ENCODE measurements around the gene SUMF2.
"Not testable (repeated sequence)": the region's sequence is repeated elsewhere in the genome, so short reads cannot be mapped to it uniquely, and the experiment has no call there.

The SUMF2 gene

GRCh38 chr7:56063882-56064625 is at the start of gene SUMF2:
SUMF2 (plus strand) TSS chr7:56064286; CDS start chr7:56064312, 26 bp downstream.
- peak; percentile 89 for DNase-seq

GRCh38 chr7:56017015-56017414 is 47.1 kb upstream of the SUMF2 start:
- DNase-seq = not testable (repeated sequence)

GRCh38 chr7:56019501-56019900 is 44.6 kb upstream of the SUMF2 start:
- no peak for DNase-seq

- no peak for DNase-seq
Measured at GRCh38 chr7:56023500-56023899, 40.6 kb upstream of the SUMF2 start.

GRCh38 chr7:56026538-56026937 is 37.5 kb upstream of the SUMF2 start:
- no peak for DNase-seq

GRCh38 chr7:56028942-56029630 is 35.0 kb upstream of the SUMF2 start:
- DNase-seq = no peak

GRCh38 chr7:56030340-56030739 is 33.7 kb upstream of the SUMF2 start:
- no peak for DNase-seq

GRCh38 chr7:56031556-56031955 is 32.5 kb upstream of the SUMF2 start:
- not testable (repeated sequence) for DNase-seq

- DNase-seq = not testable (repeated sequence)
Measured at GRCh38 chr7:56032578-56032977, 31.5 kb upstream of the SUMF2 start.

- DNase-seq = peak; percentile 69
Measured at GRCh38 chr7:56033671-56034432, 30.2 kb upstream of the SUMF2 start.

- no peak for DNase-seq
Measured at GRCh38 chr7:56040730-56041129, 23.4 kb upstream of the SUMF2 start.

GRCh38 chr7:56045758-56046157 is 18.3 kb upstream of the SUMF2 start:
- not testable (repeated sequence) for DNase-seq

GRCh38 chr7:56046721-56047445 is 17.2 kb upstream of the SUMF2 start:
- no peak for DNase-seq

GRCh38 chr7:56047446-56048116 is 16.5 kb upstream of the SUMF2 start:
- not testable (repeated sequence) for DNase-seq

- no peak for DNase-seq
Measured at GRCh38 chr7:56048245-56048644, 15.8 kb upstream of the SUMF2 start.

GRCh38 chr7:56048763-56049162 is 15.3 kb upstream of the SUMF2 start:
- not testable (repeated sequence) for DNase-seq

GRCh38 chr7:56051053-56051338 is 13.1 kb upstream of the SUMF2 start:
- no peak for DNase-seq

GRCh38 chr7:56051339-56052191 is 12.5 kb upstream of the SUMF2 start, which contains the start of the genes CCT6A and PSPH:
CCT6A (plus strand) TSS chr7:56051765; CDS start chr7:56051849, 84 bp downstream.
PSPH (minus strand) TSS chr7:56051444; CDS start chr7:56021212, 30,232 bp downstream.
- DNase-seq = peak; percentile 84

GRCh38 chr7:56053379-56053778 is 10.7 kb upstream of the SUMF2 start:
- DNase-seq = no peak

GRCh38 chr7:56053993-56054392 is 10.1 kb upstream of the SUMF2 start:
- DNase-seq = no peak

GRCh38 chr7:56062382-56062781 is 1.7 kb upstream of the SUMF2 start:
- DNase-seq = no peak
